WTC11 (cell line): ENCODE data around the gene FMO4. TPM values are rescaled to one million over a fixed set of nuclear protein-coding genes. Genes with fewer than 3 reads are reported as not detected.

Source experiments
- ATAC-seq: fragments of 200-7000 bp; cut with Tn5 transposase; 2 replicates; pipeline ENCODE4 v1.10.0; 2021; ENCODE audit warnings: mild to moderate bottlenecking, moderate library complexity
- CTCF ChIA-PET: fragments of 300-600 bp; sonication (Branson Sonifier 250); formaldehyde crosslinking; loops from one replicate; lab custom pipeline; 2021; ENCODE audit warnings: antibody characterized with exemption; lab: Charles Lee
- POLR2A ChIA-PET: fragments of 350-600 bp; sonication (Branson Sonifier 250); formaldehyde crosslinking; loops from one replicate; lab custom pipeline; 2021; ENCODE audit warnings: antibody characterized with exemption; lab: Charles Lee
- DNase-seq: peaks from one replicate; pipeline ENCODE4 v3.0.0; 2021; ENCODE audit warnings: low spot score
- H3K27ac Mint-ChIP-seq: 2 replicates; pipeline ENCODE4 v1.8.0; 2021; ENCODE audit warnings: mixed read lengths
- H3K27me3 Mint-ChIP-seq: 2 replicates; pipeline ENCODE4 v1.8.0; 2021; ENCODE audit warnings: low read depth, mild to moderate bottlenecking, moderate library complexity, mixed read lengths
- H3K36me3 Mint-ChIP-seq: 2 replicates; pipeline ENCODE4 v1.8.0; 2021; ENCODE audit warnings: mixed read lengths
- H3K4me1 Mint-ChIP-seq: 2 replicates; pipeline ENCODE4 v1.8.0; 2022; ENCODE audit warnings: mixed read lengths
- H3K4me3 Mint-ChIP-seq: 2 replicates; pipeline ENCODE4 v1.8.0; 2021; ENCODE audit warnings: mild to moderate bottlenecking, moderate library complexity, mixed read lengths
- H3K9me3 Mint-ChIP-seq: 2 replicates; pipeline ENCODE4 v1.8.0; 2021; ENCODE audit warnings: mixed read lengths
- ELF4 ChIP-seq: sonication (generic); formaldehyde crosslinking; IDR thresholded peaks from 2 replicates; pipeline ENCODE4 v1.8.1; 2022; ENCODE audit warnings: low read depth, mild to moderate bottlenecking, moderate library complexity, missing genetic modification reagents
- ESRRA ChIP-seq: sonication (generic); formaldehyde crosslinking; IDR thresholded peaks from 2 replicates; pipeline ENCODE4 v1.8.1; 2022; ENCODE audit warnings: mild to moderate bottlenecking, missing genetic modification reagents, borderline replicate concordance
- FOXP1 ChIP-seq: sonication (generic); formaldehyde crosslinking; IDR thresholded peaks from 2 replicates; pipeline ENCODE4 v1.8.0; 2022; ENCODE audit warnings: missing genetic modification reagents, mild to moderate bottlenecking, moderate library complexity, borderline replicate concordance
- JAZF1 ChIP-seq: fragments of 250-450 bp; sonication (Bioruptor Pico); IDR thresholded peaks from 2 replicates; pipeline ENCODE4 v1.9.0; 2021; ENCODE audit warnings: moderate library complexity, mild to moderate bottlenecking, inconsistent platforms
- JUN ChIP-seq: sonication (generic); formaldehyde crosslinking; IDR thresholded peaks from 2 replicates; pipeline ENCODE4 v1.8.0; 2023; ENCODE audit warnings: mild to moderate bottlenecking, missing genetic modification reagents
- PRDM15 ChIP-seq: sonication (generic); formaldehyde crosslinking; IDR thresholded peaks from 2 replicates; pipeline ENCODE4 v1.8.0; 2022; ENCODE audit warnings: missing genetic modification reagents
- PREB ChIP-seq: sonication (generic); formaldehyde crosslinking; IDR thresholded peaks from 2 replicates; pipeline ENCODE4 v1.8.1; 2022; ENCODE audit warnings: mild to moderate bottlenecking, missing genetic modification reagents, moderate library complexity, borderline replicate concordance
- SP1 ChIP-seq: sonication (generic); formaldehyde crosslinking; conservative IDR thresholded peaks from 2 replicates; pipeline ENCODE4 v1.8.1; 2022; ENCODE audit warnings: missing genetic modification reagents
- TP53 ChIP-seq: sonication (generic); formaldehyde crosslinking; IDR thresholded peaks from 2 replicates; pipeline ENCODE4 v1.8.1; 2023; ENCODE audit warnings: mild to moderate bottlenecking, missing genetic modification reagents
- ZNF232 ChIP-seq: sonication (generic); formaldehyde crosslinking; IDR thresholded peaks from 2 replicates; pipeline ENCODE4 v1.8.0; 2022; ENCODE audit warnings: mild to moderate bottlenecking, missing genetic modification reagents
- ZNF416 ChIP-seq: fragments of 250-450 bp; sonication (Bioruptor Pico); IDR thresholded peaks from 2 replicates; pipeline ENCODE4 v1.9.0; 2021; ENCODE audit warnings: mild to moderate bottlenecking, inconsistent platforms
- total RNA-seq: library from RNA; stranded (reverse); gene quantifications from 3 replicates; pipeline ENCODE4 v1.2.3, GENCODE V29; 2021
- TF ChIP-seq, protein P1 (sequence below): fragments of 200-600 bp; IDR thresholded peaks from 2 replicates; pipeline ENCODE4 v1.8.0; 2022; ENCODE audit warnings: antibody characterized with exemption
- TF ChIP-seq, protein P2 (sequence below): fragments of 250-450 bp; sonication (Bioruptor Pico); IDR thresholded peaks from 2 replicates; pipeline ENCODE4 v1.9.0; 2021; ENCODE audit warnings: mild to moderate bottlenecking
- TF ChIP-seq, protein P3 (sequence below): fragments of 250-450 bp; sonication (Bioruptor Pico); IDR thresholded peaks from 2 replicates; pipeline ENCODE4 v1.8.0; 2021; ENCODE audit warnings: mild to moderate bottlenecking
- TF ChIP-seq, protein P4 (sequence below): sonication (generic); formaldehyde crosslinking; IDR thresholded peaks from 2 replicates; pipeline ENCODE4 v1.8.0; 2023; ENCODE audit warnings: missing genetic modification reagents

Gene FMO4
- total RNA-seq, 1 experiment from 2014 or later = 1.8 TPM

- TF ChIP-seq PRDM15 (CRISPR knock-in tag) = no peak
Measured at GRCh38 chr1:171310661-171311087, 3.3 kb upstream of the FMO4 start (continued).

GRCh38 chr1:171311771-171312558, 2.0 kb upstream of the FMO4 start:
- peaks cover 20% of the 10 kb centered on the region for H3K9me3 Mint-ChIP-seq
- peaks cover 11% of the 10 kb centered on the region for H3K27me3 Mint-ChIP-seq
- no peak overlapping the region for H3K4me3 Mint-ChIP-seq
- ChIA-PET CTCF (interaction anchor here (0.8 to 3.1 kb wide), 3 partner anchors 56 to 345 kb away, joined by 3 to 49 read pairs (median 47); partner anchors contain the start of gene FMO1), POLR2A (no interaction called here)
- no peak overlapping the region for H3K27ac Mint-ChIP-seq
- no peak for DNase-seq
- TF ChIP-seq PREB = no peak
- TF ChIP-seq ESRRA = no peak
- no peak for TF ChIP-seq ELF4
- TF ChIP-seq ZNF416 (CRISPR knock-in tag) = no peak
- TF ChIP-seq, all 79 proteins: peak for 0
- H3K36me3 Mint-ChIP-seq = peaks cover 2% of the 10 kb centered on the region; the same call in 1 of the 2 replicates
- peaks cover 43% of the 10 kb centered on the region for H3K4me1 Mint-ChIP-seq
- no peak for ATAC-seq

DNA sequence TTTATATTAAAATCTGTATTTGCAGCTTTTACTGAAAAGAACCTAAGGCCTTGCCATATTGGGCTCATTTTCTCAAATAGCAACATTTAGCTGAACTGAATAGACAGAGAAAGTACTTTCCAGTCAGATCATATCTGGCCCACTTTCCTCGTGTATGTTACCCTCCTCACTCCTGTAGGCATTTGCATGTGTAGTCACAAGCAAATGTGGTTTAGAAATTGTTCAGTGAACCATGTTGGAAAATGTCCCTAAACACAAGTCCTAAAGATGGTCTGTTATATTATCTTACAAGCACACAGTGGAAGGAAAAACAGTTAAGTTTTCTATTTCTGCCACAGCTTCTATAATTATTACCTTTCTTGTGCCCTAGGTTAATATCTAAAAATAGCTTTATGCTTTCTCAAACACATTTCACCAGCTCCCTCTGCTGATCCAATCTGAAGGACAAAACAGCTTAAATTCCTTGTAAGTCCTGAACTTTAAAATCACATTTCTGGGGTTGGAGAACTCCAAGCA, 606 bp upstream of the FMO4 start:
- ChIA-PET POLR2A (interaction anchor here (0.7 to 1.0 kb wide), 2 partner anchors 15 to 1012 kb away, joined by 3 read pairs; no protein-coding TSS in a partner anchor), CTCF (interaction anchor here (0.8 to 3.1 kb wide), 68 partner anchors 9 to 624 kb away, joined by 3 to 83 read pairs (median 5); partner anchors contain the start of genes FMO1, FMO3 and PRRC2C)
- Mint-ChIP-seq H3K27ac (peak overlapping the region; percentile 21), H3K36me3 (0 out of 2 replicates have a peak, but pooled peaks cover 2% of the 10 kb centered on the region), H3K4me3 (no peak overlapping the region; the same call in 1 of the 2 replicates), H3K4me1 (peaks cover 36% of the 10 kb centered on the region), H3K27me3 (peaks cover 9% of the 10 kb centered on the region), H3K9me3 (peaks cover 16% of the 10 kb centered on the region)
- ATAC-seq (no peak), DNase-seq (no peak)
- no peak for TF ChIP-seq JAZF1 (CRISPR knock-in tag)

GRCh38 chr1:171329251-171329650, 15.3 kb downstream of the FMO4 start:
- Mint-ChIP-seq H3K36me3 (no peaks in the 10 kb centered on the region), H3K4me1 (no peaks in the 10 kb centered on the region), H3K27me3 (no peaks in the 10 kb centered on the region), H3K4me3 (no peak overlapping the region), H3K9me3 (no peaks in the 10 kb centered on the region), H3K27ac (no peak overlapping the region)
- ChIA-PET POLR2A (no interaction called here), CTCF (no interaction called here)
- no peak for DNase-seq
- no peak for ATAC-seq
- TF ChIP-seq SP1 (CRISPR knock-in tag) = no peak
- no peak for TF ChIP-seq ZNF416 (CRISPR knock-in tag)
- TF ChIP-seq, protein P1, sequence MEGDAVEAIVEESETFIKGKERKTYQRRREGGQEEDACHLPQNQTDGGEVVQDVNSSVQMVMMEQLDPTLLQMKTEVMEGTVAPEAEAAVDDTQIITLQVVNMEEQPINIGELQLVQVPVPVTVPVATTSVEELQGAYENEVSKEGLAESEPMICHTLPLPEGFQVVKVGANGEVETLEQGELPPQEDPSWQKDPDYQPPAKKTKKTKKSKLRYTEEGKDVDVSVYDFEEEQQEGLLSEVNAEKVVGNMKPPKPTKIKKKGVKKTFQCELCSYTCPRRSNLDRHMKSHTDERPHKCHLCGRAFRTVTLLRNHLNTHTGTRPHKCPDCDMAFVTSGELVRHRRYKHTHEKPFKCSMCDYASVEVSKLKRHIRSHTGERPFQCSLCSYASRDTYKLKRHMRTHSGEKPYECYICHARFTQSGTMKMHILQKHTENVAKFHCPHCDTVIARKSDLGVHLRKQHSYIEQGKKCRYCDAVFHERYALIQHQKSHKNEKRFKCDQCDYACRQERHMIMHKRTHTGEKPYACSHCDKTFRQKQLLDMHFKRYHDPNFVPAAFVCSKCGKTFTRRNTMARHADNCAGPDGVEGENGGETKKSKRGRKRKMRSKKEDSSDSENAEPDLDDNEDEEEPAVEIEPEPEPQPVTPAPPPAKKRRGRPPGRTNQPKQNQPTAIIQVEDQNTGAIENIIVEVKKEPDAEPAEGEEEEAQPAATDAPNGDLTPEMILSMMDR = no peak
- TF ChIP-seq, protein P2, sequence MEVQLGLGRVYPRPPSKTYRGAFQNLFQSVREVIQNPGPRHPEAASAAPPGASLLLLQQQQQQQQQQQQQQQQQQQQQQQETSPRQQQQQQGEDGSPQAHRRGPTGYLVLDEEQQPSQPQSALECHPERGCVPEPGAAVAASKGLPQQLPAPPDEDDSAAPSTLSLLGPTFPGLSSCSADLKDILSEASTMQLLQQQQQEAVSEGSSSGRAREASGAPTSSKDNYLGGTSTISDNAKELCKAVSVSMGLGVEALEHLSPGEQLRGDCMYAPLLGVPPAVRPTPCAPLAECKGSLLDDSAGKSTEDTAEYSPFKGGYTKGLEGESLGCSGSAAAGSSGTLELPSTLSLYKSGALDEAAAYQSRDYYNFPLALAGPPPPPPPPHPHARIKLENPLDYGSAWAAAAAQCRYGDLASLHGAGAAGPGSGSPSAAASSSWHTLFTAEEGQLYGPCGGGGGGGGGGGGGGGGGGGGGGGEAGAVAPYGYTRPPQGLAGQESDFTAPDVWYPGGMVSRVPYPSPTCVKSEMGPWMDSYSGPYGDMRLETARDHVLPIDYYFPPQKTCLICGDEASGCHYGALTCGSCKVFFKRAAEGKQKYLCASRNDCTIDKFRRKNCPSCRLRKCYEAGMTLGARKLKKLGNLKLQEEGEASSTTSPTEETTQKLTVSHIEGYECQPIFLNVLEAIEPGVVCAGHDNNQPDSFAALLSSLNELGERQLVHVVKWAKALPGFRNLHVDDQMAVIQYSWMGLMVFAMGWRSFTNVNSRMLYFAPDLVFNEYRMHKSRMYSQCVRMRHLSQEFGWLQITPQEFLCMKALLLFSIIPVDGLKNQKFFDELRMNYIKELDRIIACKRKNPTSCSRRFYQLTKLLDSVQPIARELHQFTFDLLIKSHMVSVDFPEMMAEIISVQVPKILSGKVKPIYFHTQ (CRISPR knock-in tag) = no peak
- TF ChIP-seq FOXP1 (CRISPR knock-in tag) = no peak
- TF ChIP-seq PREB = no peak
- TF ChIP-seq ZNF232 = no peak
- TF ChIP-seq, protein P3, sequence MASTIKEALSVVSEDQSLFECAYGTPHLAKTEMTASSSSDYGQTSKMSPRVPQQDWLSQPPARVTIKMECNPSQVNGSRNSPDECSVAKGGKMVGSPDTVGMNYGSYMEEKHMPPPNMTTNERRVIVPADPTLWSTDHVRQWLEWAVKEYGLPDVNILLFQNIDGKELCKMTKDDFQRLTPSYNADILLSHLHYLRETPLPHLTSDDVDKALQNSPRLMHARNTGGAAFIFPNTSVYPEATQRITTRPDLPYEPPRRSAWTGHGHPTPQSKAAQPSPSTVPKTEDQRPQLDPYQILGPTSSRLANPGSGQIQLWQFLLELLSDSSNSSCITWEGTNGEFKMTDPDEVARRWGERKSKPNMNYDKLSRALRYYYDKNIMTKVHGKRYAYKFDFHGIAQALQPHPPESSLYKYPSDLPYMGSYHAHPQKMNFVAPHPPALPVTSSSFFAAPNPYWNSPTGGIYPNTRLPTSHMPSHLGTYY (CRISPR knock-in tag) = no peak
- no peak for TF ChIP-seq JUN (CRISPR knock-in tag)
- TF ChIP-seq, protein P4, sequence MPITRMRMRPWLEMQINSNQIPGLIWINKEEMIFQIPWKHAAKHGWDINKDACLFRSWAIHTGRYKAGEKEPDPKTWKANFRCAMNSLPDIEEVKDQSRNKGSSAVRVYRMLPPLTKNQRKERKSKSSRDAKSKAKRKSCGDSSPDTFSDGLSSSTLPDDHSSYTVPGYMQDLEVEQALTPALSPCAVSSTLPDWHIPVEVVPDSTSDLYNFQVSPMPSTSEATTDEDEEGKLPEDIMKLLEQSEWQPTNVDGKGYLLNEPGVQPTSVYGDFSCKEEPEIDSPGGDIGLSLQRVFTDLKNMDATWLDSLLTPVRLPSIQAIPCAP (CRISPR knock-in tag) = no peak
- TF ChIP-seq TP53 (CRISPR knock-in tag) = no peak
